Glutamatergic neuron (in vitro differentiated cells): ENCODE results near the gene SECISBP2L. TPM values are rescaled to one million over a fixed set of nuclear protein-coding genes. Genes with fewer than 3 reads are reported as not detected.

Experiments used
- DNase-seq: peaks from one replicate; pipeline ENCODE4 v3.0.0; 2022
- H3K27ac Mint-ChIP-seq: one replicate; pipeline ENCODE4 v1.8.0; 2020; ENCODE audit warnings: mild to moderate bottlenecking, mixed read lengths, inconsistent platforms; ENCODE audit not compliant: unreplicated experiment
- H3K27me3 Mint-ChIP-seq: one replicate; pipeline ENCODE4 v1.8.0; 2020; ENCODE audit warnings: mild to moderate bottlenecking, moderate library complexity, mixed read lengths, inconsistent platforms; ENCODE audit not compliant: unreplicated experiment
- H3K36me3 Mint-ChIP-seq: one replicate; pipeline ENCODE4 v1.8.0; 2020; ENCODE audit warnings: mild to moderate bottlenecking, mixed read lengths, inconsistent platforms; ENCODE audit not compliant: unreplicated experiment
- H3K4me1 Mint-ChIP-seq: one replicate; pipeline ENCODE4 v1.8.0; 2020; ENCODE audit warnings: mild to moderate bottlenecking, low read depth, mixed read lengths, inconsistent platforms; ENCODE audit not compliant: unreplicated experiment
- H3K4me3 Mint-ChIP-seq: one replicate; pipeline ENCODE4 v1.8.0; 2020; ENCODE audit warnings: mild to moderate bottlenecking, mixed read lengths, inconsistent platforms; ENCODE audit not compliant: unreplicated experiment
- H3K9me3 Mint-ChIP-seq: one replicate; pipeline ENCODE4 v1.8.0; 2020; ENCODE audit warnings: mild to moderate bottlenecking, moderate library complexity, mixed read lengths, inconsistent platforms; ENCODE audit not compliant: unreplicated experiment
- CTCF ChIP-seq: fragments of 200-600 bp; sonication (generic); IDR thresholded peaks from one replicate; pipeline ENCODE4 v1.5.0; 2021; ENCODE audit not compliant: partially characterized antibody, unreplicated experiment
- total RNA-seq: library from RNA; stranded (reverse); fragmentation: NEBNext Ultra II Directional; extraction: Animal tissue kit (Norgen Biotek cat#: 25700); gene quantifications from one replicate; pipeline ENCODE4 v1.2.1, GENCODE V29; 2021; ENCODE audit not compliant: unreplicated experiment

SECISBP2L gene
- total RNA-seq, 1 donor from 2014 or later, result 60.2 TPM

GRCh38 chr15:48984021-48984710 lies 62.1 kb downstream of the SECISBP2L start:
- TF ChIP-seq CTCF, result no peak
- no peak for DNase-seq
- no peaks in the 10 kb centered on the region for H3K9me3 Mint-ChIP-seq
- H3K27ac Mint-ChIP-seq, result no peak overlapping the region
- H3K36me3 Mint-ChIP-seq, result no peaks in the 10 kb centered on the region
- no peaks in the 10 kb centered on the region for H3K4me1 Mint-ChIP-seq
- H3K27me3 Mint-ChIP-seq, result no peaks in the 10 kb centered on the region
- no peak overlapping the region for H3K4me3 Mint-ChIP-seq

GRCh38 chr15:48983300-48983699 lies 62.9 kb downstream of the SECISBP2L start:
- no peak overlapping the region for H3K4me3 Mint-ChIP-seq
- no peaks in the 10 kb centered on the region for H3K4me1 Mint-ChIP-seq
- no peak for DNase-seq
- H3K9me3 Mint-ChIP-seq, result no peaks in the 10 kb centered on the region
- no peak for TF ChIP-seq CTCF
- H3K27ac Mint-ChIP-seq, result no peak overlapping the region
- peaks cover 5% of the 10 kb centered on the region for H3K36me3 Mint-ChIP-seq
- peaks cover 2% of the 10 kb centered on the region for H3K27me3 Mint-ChIP-seq

- Mint-ChIP-seq H3K4me3 (no peak overlapping the region), H3K27ac (no peak overlapping the region), H3K4me1 (no peaks in the 10 kb centered on the region), H3K9me3 (no peaks in the 10 kb centered on the region), H3K36me3 (peaks cover 5% of the 10 kb centered on the region), H3K27me3 (peaks cover 2% of the 10 kb centered on the region)
- DNase-seq, result no peak
- no peak for TF ChIP-seq CTCF
These were observed 64.3 kb downstream of the SECISBP2L start for GRCh38 chr15:48981941-48982340.

- peaks cover 11% of the 10 kb centered on the region for H3K4me1 Mint-ChIP-seq
- no peaks in the 10 kb centered on the region for H3K9me3 Mint-ChIP-seq
- H3K4me3 Mint-ChIP-seq, result no peak overlapping the region
- H3K27me3 Mint-ChIP-seq, result peaks cover 2% of the 10 kb centered on the region
- no peak overlapping the region for H3K27ac Mint-ChIP-seq
- H3K36me3 Mint-ChIP-seq, result peaks cover 5% of the 10 kb centered on the region
- no peak for DNase-seq
- TF ChIP-seq CTCF, result no peak
These were observed 67.6 kb downstream of the SECISBP2L start for GRCh38 chr15:48978638-48979037.

GRCh38 chr15:48976444-48977088 lies 69.7 kb downstream of the SECISBP2L start:
- Mint-ChIP-seq H3K4me3 (peak overlapping the region; percentile 61), H3K9me3 (no peaks in the 10 kb centered on the region), H3K27ac (no peak overlapping the region), H3K27me3 (peaks cover 2% of the 10 kb centered on the region), H3K4me1 (peaks cover 11% of the 10 kb centered on the region), H3K36me3 (peaks cover 9% of the 10 kb centered on the region)
- no peak for TF ChIP-seq CTCF
- DNase-seq, result no peak
